ENCODE measurements around the gene COL16A1. TPM values are rescaled to one million over a fixed set of nuclear protein-coding genes. Genes with fewer than 3 reads are reported as not detected.

The COL16A1 gene
- total RNA-seq, 1 experiment from 2014 or later, result 4.0 TPM

GRCh38 chr1:31650161-31651088, 53.4 kb downstream of the COL16A1 start:
- DNase-seq (ENCODE audit: low read depth), result no peak

GRCh38 chr1:31648641-31649357, 55.0 kb downstream of the COL16A1 start:
- no peak for DNase-seq (ENCODE audit: low read depth)

GRCh38 chr1:31648190-31648589, 55.6 kb downstream of the COL16A1 start:
- no peak for DNase-seq (ENCODE audit: low read depth)

GRCh38 chr1:31647106-31647505, 56.7 kb downstream of the COL16A1 start:
- DNase-seq (ENCODE audit: low read depth), result no peak

GRCh38 chr1:31646259-31646960, 57.4 kb downstream of the COL16A1 start:
- no peak for DNase-seq (ENCODE audit: low read depth)

GRCh38 chr1:31645274-31645568, 58.6 kb downstream of the COL16A1 start:
- no peak for DNase-seq (ENCODE audit: low read depth)

- DNase-seq (ENCODE audit: low read depth), result peak; percentile 97
Measured at GRCh38 chr1:31644560-31645273, 59.1 kb downstream of the COL16A1 start, which contains the start of gene PEF1. TSS of gene PEF1 (minus strand) at chr1:31644876. CDS start at chr1:31644864, 12 bp downstream.

GRCh38 chr1:31643976-31644559, 59.7 kb downstream of the COL16A1 start:
- DNase-seq (ENCODE audit: low read depth), result no peak

- no peak for DNase-seq (ENCODE audit: low read depth)
Measured at GRCh38 chr1:31642897-31643296, 60.9 kb downstream of the COL16A1 start.

- no peak for DNase-seq (ENCODE audit: low read depth)
Measured at GRCh38 chr1:31642366-31642765, 61.5 kb downstream of the COL16A1 start.

- DNase-seq (ENCODE audit: low read depth), result no peak
Measured at GRCh38 chr1:31640964-31641363, 62.9 kb downstream of the COL16A1 start.

- DNase-seq (ENCODE audit: low read depth), result no peak
Measured at GRCh38 chr1:31640179-31640578, 63.6 kb downstream of the COL16A1 start.

- peak; percentile 42 for DNase-seq (ENCODE audit: low read depth)
Measured at GRCh38 chr1:31639543-31639942, 64.3 kb downstream of the COL16A1 start.

- no peak for DNase-seq (ENCODE audit: low read depth)
Measured at GRCh38 chr1:31637915-31638673, 65.7 kb downstream of the COL16A1 start.

- DNase-seq (ENCODE audit: low read depth), result no peak
Measured at GRCh38 chr1:31633117-31633516, 70.7 kb downstream of the COL16A1 start.

GRCh38 chr1:31632649-31633048, 71.2 kb downstream of the COL16A1 start:
- DNase-seq (ENCODE audit: low read depth), result no peak

- DNase-seq (ENCODE audit: low read depth), result no peak
Measured at GRCh38 chr1:31628931-31629556, 74.8 kb downstream of the COL16A1 start.

GRCh38 chr1:31627930-31628559, 75.8 kb downstream of the COL16A1 start:
- no peak for DNase-seq (ENCODE audit: low read depth)

GRCh38 chr1:31627301-31627929, 76.4 kb downstream of the COL16A1 start:
- no peak for DNase-seq (ENCODE audit: low read depth)
